OCI-M2 (cell line): ENCODE measurements around the gene RNF4.

Source experiments
- DNase-seq: peaks from one replicate; lab custom pipeline; 2025; ENCODE audit not compliant: unreplicated experiment; lab: John Stamatoyannopoulos, UW

RNF4 gene

DNA sequence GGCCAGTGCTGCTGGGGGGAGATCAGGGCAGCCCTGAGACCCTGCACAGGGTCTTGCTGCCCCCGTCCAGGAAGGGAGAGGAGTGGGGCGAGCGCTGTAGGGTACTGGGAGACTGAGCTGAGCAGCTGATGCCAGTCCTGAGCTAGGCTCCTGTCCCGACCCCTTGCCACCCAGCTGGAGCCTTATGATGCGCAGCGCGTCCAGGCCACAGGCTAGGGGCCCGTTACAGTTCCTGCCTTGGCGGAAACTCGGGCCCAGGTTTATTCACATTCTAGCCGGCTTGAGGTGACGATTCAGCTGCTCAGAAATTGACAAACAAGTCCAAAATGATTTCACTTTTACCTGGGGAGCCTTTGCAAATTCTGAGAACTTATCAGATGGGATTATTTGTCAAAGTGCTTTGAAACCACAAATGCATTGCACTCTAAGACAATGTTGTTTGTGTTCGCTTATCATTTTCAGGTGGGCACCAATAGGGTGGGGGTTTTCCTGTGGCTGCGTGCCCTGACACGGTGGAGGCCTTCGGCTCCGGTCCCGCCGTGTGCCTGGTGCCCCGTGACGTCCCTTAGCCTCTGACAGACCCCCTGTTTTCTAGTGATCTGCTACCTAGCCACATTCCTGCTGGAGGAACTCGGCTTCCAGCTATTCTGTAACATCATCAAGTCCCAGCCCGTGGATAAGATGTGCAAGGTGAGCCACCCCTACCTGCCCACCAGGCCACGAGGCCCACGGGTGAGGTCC, 31.3 kb upstream of the RNF4 start:
- no peak for DNase-seq

DNA sequence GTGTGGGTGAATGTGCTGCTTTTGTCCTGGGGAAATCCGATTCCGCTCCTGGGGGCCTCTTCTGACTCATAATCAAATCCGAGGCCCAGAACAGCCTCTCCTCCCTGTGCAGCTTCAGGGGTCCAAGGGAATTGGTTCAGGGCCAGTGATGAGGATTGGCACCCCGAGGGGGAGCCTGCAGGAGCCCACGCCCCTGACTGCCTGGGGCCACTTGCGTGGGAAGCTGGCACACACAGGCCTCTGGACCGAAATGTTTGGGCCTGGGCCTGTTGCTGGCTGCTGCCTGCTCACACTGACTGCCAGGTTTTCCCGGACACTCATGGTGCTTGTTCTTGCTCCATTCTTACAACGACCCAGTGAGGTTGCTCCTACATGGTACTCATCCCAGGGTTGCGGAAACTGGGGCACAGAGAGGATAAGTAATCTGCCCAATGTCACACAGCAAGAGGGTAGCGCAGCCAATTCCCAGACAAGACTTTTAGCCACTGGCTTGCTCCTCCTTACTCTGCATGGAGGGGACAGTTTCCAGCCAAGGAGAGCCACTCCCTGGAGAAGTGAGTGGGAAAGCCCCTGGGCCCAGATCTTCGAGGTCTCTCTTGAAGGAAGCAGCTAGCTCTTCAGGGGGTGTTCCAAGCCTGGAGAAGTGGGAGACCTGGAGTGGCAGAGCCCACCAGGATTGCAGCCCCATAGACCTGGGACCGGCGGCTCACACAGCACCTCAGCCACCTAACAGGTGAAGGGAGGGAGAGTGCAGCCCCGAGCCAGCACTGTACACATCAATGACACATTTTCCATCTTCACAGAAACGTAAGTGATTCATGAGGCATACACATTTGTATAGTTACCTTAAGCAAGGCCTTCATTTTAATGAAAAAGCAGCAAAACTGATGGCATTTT, 29.8 kb upstream of the RNF4 start:
- DNase-seq: no peak

DNA sequence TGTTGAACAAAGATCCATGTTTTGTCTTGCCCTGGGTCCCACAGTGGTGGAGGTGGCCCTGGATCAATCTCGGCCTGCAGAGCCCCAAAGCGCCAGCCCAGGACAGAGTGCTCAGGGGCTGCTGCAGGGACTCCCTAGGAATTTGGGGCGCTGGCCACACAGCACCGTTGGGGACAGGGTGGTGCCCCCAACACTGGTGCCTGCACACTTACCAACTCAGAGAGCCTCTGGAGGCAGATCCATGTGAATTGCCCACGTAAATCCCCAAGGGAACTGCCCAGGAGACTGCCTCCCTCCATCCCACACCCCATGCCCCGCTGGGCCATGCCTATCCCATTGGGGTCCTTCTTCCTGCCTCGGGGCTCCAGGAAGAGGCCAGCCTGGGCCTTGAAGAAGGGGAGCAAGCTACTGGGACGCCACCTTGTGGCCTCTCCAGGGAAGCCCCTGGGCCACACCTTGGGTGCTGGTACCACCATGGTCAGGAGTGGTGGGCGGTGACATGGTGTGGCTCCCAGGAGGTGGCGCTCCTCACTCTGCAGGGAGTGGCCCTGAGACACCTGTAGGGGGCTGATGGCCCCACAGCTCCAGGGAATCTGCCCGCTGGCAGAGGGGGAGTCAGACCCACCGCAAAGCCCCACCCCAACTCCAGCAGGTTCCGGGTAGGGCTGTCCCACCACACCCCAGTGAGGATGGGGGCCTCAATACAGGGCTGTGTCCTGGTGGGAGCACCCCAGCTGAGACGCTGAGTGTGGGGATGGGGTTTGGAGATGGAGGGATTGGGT, 27.3 kb upstream of the RNF4 start:
- no peak for DNase-seq

DNA sequence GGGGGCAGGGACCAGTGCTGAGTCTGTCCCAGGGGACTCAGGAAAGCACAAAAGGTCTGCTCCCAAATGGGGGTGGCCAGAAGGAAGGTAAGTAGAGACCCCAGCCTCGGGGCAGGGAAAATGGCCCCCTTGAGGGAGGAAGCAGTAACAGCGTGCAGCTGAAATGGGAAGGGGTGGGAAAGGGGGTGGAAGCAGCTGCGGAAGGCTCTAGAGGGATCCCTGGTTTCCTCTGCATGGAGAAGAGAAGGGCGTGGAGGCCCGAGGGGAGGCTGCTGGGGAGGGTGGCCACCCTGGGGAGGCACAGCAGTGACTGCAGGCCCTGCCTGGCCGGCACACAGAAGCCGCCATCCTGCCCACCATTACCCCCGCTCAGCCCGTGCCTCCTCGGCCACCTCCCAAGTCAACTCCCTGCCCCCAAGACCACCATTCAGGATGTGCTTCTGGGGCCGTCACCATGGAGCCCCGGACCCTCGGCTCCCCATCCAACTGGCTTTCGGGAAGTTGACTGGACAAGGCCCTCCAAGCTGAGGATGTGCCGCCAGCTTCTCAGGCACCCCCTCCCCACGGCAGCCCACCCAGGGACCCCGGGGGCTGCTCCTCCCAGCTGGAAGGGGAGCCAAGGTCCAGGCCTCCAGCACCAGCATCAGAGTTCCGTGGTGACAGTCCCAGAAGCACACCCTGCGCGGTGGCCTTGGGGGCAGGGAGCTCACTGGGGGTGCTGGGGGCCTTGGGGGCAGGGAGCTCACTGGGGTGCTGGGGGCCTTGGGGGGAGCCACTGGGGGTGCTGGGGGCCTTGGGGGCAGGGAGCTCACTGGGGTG, 26.5 kb upstream of the RNF4 start:
- no peak for DNase-seq

DNA sequence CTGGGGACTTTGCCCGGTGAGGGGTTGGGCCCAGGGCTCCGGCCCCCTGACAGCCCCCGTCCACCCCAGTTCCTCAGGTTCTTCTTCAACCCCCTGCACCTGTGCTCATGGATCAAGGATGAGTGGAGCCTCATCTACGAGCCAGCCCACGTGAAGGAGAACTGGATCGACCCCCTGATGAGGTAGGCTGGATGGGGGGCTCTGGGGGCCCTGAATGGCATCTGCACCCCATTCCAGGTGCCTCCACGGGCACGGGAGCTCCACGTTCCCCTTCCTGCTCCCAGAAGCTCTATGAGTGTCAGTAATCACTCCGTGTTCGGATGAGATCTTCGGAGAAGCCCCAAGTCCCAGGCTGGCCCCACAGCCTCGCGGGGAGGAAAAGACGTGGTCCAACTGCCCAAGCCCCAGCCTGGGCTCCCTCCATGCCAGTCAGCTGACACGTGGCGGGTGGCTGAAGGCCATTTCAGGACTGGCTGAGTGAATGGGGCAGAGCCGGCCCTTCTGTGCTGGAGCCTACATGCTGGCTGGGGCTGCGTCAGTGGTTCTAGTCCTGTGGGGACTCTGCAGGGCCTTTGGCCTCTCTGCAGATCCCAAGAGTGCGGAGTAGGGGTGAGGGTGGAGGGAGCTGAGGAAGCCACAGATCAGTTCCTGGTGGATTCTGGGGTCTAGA, 25.7 kb upstream of the RNF4 start:
- no peak for DNase-seq

DNA sequence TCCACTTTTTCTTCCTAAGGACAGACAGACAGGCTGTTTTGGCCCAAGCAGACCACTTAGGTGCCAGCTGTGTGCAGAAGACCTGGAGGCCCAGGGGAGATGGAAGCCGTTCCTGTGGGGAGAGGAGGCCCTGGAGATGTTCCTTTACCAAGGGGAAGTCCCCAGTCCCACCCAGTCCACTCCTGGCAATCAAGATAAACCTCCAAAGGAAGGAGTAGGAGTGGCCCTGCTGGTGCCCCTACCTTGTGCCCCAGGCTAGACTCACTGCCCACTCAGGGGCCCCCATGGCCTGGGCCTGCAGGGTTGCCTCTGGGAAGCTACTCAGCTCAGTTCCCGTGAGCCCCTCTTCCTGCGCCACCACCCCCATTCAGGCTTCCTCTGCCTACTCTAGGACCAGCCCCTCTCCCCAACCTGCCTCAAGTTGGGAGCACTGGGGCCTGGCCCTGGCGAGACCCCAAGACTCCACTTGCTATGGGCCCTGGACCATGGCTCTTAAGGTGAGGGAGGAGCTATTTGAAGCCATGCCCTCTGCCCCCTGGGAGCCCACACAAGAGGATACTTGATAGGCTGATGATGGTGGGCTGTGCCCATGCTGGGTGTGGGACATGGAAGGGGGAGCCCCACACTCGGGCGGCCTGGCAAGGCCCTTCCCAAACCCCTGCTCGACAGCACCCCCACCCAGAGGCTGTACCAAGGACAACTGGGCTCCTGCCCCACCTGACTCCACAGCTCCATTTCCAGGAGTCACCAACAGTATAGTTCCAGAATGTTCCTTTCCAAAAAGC, 24.8 kb upstream of the RNF4 start:
- no peak for DNase-seq

DNA sequence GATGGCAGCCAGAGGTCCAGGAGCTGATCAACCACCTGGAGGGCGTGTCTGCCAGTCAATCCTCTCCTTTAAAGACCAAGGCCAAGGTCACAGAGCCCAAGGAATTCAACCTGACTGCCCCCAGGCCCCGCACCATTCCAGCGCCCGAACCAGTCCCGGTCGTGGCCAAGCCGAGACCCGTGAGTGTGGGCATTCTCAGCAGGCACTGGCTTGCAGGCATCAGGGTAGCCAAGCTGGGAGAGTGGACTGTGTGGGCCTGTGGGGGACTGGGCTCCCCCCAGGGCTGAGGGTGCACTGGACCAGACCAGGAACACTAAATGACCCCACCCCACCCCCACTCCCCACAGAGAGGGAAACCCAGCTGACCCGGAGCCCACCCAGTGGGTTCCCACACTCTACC, 23.8 kb upstream of the RNF4 start:
- no peak for DNase-seq

DNA sequence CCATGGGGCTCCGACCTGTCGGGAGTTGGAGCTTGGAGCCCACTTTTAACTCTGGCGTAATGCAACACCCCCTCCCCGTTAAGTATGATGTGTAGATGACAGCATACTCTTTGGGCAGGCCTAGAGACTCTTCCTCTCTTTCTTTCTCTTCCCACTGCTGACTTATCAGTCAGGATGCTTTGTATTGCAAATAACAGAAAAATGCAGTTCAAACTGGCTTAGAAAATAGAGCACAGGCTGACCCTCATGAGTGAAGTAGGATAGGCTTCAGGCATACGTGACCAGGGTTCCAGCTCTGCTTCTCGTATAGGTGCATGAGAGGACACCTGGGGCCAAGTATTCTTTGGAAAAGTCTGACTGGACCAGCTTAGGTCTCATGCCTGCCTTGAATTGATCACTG, 23.3 kb upstream of the RNF4 start:
- DNase-seq: no peak

DNA sequence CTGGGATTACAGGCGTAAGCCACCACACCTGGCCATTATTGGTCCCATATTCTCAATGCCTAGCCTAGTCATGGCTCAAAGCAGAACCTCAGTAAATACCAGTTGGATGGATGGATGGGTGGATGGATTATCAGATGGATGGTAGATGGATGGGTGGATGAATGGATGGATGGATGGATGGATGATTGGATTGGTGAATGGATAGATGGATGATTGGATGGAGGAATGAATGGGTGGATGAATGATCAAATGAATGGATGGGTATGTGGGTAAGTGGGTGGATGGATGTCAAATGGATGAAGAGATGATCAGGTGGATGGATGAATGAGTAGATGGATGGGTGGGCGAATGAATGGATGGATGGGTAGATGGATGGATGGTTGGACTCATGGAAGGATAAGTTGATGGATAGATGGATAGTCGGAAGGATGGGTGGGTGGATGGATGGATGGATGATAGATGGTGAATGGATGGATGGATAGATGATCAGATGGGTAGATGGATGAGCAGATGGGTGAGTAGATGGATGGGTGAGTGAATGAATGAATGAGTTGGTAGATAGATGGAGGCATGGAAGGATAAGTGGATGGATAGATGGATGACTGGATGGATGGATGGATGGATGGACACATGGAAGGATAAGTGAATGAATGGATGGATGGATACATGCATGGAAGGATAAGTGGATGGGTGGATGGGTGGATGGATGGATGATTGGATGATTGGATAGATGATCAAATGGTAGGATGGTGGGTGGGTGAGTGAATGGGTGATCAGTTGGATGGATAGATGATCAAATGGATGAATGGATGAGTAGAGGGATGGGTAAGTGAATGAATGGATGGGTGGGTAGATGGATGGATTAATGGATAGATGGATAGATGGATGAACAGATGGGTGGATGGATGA, 22.0 kb upstream of the RNF4 start:
- no peak for DNase-seq

DNA sequence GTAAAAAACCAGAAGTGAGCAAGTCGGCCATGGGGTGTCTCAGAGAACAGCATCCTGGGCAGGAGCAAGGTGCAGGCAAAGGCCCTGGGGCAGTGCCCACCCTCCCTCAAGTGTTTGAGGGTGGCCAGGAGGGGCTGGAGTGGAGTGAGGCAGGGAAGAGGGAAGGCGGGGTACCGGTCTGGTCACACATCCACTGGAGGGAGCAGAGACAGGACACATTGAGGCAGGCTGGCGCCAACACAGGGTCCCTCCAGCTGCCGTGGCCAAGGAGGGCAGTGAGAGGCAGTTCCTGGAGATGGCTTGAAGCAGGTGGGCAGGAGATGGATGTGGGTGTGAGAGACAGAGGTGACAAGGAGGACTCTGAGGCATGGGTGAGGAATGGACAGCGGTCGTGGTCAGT, 20.3 kb upstream of the RNF4 start:
- no peak for DNase-seq

DNA sequence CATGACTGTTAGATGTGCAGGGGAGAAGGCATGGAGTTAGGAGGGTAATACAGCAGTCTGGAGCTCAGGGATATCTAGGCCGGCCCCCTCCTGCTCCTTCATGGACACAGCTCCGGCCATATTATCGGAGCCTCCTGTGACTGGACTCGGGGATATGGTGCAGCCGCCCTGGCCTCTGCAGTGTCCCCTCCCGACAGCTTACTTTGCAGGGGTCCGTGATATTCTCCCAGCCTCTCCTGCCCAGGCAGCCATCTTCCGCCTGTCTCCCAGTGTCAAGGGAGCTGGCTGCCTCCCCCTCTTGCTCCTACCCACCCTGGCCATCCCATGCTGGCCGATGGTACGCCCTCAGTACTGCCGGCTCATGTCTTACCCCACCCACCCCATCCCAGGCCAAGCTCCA, 19.9 kb upstream of the RNF4 start:
- no peak for DNase-seq

DNA sequence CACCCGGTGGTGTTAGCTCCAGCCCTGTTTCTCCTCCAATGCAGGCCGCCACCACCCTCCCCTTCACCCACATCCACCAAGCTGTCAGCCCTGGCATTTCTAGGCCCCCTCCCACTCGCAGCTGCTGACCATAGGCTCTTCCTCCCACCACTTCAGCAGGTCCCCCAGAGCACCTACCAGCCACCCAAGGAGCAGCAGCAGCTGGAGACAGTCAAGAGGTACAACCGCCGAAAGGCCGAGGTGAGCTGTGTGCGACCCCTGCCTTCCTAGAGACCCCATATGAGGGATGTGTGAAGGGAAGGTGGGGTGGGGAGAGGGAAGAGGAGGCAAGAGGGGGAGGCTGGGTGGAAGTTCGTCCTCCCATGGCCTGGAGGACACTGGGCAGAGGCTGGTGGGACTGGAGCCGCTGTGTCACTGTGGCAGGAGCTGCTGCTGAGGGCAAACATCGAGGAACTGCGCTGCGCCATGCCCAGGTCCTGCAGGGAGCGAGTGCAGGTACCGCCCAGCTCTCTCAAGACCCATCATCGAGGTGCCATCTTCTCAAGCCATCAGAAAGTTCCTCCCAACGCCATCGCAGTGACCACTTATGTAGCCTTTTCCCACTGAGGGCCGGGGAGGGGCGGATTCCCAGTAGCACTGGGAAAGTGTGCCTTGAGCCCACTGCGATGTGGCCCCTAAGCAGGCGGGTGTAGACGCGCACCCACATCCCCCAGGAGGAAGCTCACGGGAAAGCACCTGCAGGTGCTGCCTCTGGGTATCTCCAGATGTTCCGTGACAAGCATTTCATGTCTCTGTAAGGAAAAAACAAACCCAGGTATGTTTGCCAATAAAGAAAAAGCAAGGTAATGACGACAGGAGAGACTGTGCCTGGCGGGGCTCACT, 19.2 kb upstream of the RNF4 start:
- DNase-seq: no peak

DNA sequence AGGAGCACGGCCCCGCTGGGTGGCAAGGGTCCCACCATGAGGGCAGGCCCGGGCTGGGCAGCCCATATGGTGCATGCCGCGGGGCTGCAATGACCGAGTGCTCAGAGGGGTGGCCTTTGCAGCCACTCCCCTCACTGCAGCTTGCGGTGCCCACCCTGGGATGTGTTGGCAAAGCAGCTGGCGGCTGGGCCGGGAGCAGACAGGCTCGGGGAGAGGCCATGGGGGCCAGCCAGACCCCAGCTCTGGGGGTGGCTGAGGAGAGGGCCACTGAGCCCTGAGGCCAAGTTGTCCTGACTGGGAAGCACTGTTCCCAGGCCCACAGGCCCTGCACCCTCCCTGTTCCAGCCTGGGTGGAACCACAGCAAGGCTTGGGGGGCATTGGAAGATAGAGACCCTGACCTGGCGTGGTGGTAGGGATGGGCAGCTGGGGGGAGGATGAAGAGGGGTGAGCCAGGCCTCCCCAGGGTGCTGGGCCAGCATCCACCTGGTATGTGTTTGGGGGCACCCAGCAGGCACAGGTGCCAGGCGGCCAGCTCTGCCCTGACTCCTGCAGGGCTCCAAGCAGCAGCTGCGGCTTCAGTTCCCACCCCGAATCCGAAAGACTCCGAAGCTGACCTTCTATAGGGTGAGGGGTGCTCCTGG, 18.4 kb upstream of the RNF4 start:
- no peak for DNase-seq

DNA sequence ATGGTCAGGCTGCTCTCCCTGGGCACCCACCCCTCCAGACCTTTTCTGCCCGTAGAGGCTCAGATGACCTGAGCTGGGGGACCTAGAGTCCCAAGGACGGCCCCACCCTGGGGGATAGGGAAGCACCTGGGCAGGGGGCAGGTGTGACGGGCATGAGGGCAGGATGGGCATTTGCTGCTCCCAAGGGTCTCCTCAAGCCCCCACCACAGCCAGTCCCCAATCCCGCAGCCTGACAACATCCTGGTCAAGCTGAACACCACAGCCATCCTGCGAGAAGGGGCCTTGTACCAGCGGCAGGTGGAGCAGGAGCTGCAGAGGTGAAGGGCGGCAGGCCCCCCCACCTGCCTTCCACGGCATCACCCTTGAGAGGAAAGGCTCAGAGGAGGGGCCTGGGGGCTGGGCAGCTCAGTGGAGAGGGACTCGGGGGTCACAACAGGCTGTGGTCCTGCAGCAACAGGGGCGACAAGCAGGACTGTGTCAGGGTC, 17.8 kb upstream of the RNF4 start:
- no peak for DNase-seq

DNA sequence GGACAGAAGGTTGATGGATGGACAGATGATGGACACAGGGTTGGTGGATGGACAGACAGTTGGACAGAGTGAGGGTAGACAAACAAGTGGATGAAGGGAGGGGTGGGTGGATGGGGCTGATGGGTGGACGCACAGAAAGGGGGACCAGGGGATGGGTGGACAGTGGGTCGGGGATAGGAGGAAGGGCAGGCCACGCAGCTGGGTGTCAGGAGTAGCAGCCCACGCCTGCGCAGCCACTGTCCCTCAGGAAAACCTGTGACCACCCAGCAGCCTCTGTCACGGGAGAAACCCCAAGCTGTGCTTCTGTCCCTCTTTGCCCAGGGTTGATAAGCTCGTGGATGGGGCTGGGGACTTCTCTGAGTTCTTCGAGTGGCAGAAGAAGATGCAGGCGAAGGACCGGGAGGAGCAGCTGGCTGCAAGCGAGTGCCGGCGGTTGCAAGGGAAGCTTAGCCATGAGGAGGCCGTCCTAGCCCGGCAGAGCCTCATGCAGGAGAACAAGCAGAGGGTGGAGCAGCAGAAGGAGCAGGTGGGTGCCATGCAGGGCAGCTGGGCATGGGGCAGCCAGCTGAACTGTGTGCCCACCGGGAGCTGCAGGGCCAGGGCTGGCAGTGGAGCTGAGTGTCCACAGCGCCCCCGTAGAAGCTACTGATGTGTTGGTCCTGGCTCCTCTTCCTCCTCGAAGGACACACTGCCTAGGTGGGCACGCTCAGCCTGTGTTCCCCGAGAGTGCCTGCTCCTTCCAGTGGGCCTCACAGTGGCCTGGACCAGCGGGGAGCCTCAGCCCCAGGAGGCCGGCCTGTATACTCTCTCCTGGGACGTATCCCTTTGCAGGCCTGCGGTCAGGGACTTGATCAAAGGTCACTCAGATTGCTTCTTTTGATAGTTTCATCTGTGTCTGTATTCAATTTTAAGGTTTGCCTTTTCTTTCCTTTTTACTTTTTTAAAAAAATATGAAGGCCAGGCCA, 16.8 kb upstream of the RNF4 start:
- DNase-seq: no peak
